Fibroblast of lung (primary cell): Measurements from ENCODE around the gene MEGF10.

Experiments used
- EZH2 ChIP-seq: IDR thresholded peaks from 2 replicates; pipeline ENCODE4 v1.5.1; 2012; ENCODE audit warnings: low read length, control low read depth, mild to moderate bottlenecking; ENCODE audit errors: missing control alignments
- TF ChIP-seq, protein P1 (sequence below), 2 donors: IDR thresholded peaks in 1 of 2; conservative IDR thresholded peaks in 1 of 2; 1 replicate in 1 of 2; 2 replicates in 1 of 2; pipeline ENCODE4 v1.5.1; 2011 to 2012; ENCODE audit warnings: low read length in 2 of 2, control low read depth in 1 of 2, inconsistent platforms in 1 of 2, low read depth in 1 of 2, mild to moderate bottlenecking in 1 of 2

DNA sequence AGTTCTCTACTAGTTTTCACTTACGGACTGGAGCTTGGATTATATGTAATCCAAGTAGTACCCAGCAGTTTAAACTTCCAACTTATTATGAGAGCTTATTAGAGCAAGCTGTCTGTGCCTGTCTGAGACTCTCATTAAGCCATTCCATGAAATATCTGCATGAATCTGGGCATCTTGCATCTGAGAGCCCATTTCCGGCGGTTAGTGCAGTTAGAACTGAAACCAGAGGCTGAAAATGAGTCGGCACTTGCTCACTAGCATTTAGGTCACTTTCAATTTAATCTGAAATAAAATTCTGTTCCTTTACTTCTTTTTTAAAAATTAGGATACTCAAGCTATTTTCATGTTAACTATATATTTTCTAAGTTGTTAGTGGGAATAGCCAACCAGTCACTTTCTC, 102.2 kb downstream of the MEGF10 start:
- TF ChIP-seq, protein P1, sequence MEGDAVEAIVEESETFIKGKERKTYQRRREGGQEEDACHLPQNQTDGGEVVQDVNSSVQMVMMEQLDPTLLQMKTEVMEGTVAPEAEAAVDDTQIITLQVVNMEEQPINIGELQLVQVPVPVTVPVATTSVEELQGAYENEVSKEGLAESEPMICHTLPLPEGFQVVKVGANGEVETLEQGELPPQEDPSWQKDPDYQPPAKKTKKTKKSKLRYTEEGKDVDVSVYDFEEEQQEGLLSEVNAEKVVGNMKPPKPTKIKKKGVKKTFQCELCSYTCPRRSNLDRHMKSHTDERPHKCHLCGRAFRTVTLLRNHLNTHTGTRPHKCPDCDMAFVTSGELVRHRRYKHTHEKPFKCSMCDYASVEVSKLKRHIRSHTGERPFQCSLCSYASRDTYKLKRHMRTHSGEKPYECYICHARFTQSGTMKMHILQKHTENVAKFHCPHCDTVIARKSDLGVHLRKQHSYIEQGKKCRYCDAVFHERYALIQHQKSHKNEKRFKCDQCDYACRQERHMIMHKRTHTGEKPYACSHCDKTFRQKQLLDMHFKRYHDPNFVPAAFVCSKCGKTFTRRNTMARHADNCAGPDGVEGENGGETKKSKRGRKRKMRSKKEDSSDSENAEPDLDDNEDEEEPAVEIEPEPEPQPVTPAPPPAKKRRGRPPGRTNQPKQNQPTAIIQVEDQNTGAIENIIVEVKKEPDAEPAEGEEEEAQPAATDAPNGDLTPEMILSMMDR (conservative IDR thresholded peaks at IDR 0.05 in 1 of 2, IDR thresholded peaks at IDR 0.05 in 1 of 2; ENCODE audit: low read depth in 1 of 2, low read length in 2 of 2) = no peak
- no peak for TF ChIP-seq EZH2
